Dermis blood vessel endothelial cell (primary cell): Measurements from ENCODE around the gene PCYT1A. TPM values are rescaled to one million over a fixed set of nuclear protein-coding genes. Genes with fewer than 3 reads are reported as not detected.
A peak's percentile ranks its signal among the peaks of the same experiment; 100 is the strongest.
"Not testable (repeated sequence)": the region's sequence is repeated elsewhere in the genome, so short reads cannot be mapped to it uniquely, and the experiment has no call there.

Experiments used
- DNase-seq: peaks from one replicate; pipeline ENCODE4 v3.0.0; 2010
- total RNA-seq: library from RNA; depleted of rRNA; stranded (reverse); fragments of >200 nt; gene quantifications from 2 replicates; pipeline ENCODE4 v1.2.3, GENCODE V29; 2014

The PCYT1A gene
- total RNA-seq, 1 donor from 2014 or later, result 70.1 TPM

- no peak for DNase-seq
Measured at GRCh38 chr3:196284396-196284795, 3.1 kb downstream of the PCYT1A start.

GRCh38 chr3:196281962-196282361 lies 5.6 kb downstream of the PCYT1A start:
- DNase-seq, result no peak

DNA sequence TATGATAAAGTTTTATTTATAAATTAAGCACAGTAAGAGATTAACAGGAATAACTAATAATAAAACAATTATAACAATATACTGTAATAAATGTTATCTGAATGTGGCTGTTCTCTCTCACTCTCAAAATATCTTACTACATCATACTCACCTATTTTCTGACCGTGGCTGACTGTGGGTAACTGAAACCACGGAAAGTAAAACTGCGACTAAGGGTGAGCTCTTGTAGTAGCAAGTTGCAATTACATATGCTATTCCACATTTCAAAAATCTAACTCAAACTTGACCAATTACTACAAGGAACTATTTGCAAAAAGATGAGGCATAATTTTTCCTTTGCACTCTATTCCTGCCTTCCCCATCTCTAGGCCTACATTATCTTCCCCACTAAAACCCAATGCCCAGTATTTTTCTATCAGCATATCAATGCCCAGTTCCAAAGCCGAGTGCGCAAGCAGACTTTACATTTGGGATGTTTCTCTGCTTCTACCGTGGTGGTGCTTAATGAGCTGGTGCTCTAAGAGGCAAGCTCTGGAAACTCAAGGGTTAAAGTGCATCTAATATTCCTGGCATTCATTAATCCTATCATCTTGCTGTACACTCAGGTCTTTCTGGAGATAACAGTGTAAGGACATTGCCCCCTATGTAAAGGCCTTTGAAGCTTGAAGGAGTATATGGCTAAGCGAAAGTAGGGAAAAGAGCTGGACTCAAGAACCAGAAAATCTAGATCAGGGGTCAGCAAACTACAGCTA lies 6.7 kb downstream of the PCYT1A start:
- no peak for DNase-seq

- DNase-seq, result no peak
Measured at GRCh38 chr3:196275126-196275525, 12.4 kb downstream of the PCYT1A start.

GRCh38 chr3:196274585-196274984 lies 12.9 kb downstream of the PCYT1A start:
- DNase-seq, result no peak

DNA sequence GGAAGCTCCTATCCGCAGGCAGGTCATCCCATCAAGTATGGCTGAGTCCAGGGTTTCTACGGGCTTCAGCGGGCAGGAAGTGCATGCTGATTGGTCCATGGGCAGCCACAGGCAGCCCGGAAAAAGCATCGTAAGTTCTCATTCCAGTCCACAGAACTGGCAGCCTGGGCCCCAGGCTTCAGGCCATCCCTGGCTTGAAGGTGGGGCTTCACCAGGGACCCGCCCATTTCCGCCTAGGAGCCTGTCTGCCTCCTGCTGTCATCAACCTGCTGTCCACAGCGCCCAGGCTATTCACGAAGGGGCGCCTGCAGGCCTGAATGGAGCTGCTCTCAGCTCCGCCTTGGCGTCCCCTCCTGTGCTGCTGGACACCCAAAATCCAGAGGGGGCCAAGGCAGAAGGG lies 13.9 kb downstream of the PCYT1A start:
- no peak for DNase-seq

DNA sequence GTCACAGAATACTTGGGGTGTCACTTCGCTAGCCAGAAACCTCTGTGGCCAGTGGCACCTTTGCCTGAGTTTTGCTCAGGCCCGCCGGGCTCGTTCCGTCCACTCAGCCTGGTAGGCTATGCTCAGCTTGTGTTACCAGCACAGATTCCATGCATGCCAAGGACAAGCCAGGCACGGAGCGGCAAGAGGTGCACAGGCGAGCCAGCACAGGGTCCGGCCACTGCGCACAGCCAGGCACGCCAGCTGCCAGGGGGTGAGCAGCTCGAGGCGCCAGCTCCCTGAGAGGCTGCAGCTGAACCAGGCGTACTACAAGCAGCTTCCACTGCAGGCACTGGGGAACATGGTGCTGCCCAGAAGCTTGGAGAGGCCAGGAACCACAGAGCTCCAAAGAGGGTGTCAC lies 14.7 kb downstream of the PCYT1A start:
- DNase-seq, result no peak

GRCh38 chr3:196270499-196270898 lies 17.0 kb downstream of the PCYT1A start:
- no peak for DNase-seq

DNA sequence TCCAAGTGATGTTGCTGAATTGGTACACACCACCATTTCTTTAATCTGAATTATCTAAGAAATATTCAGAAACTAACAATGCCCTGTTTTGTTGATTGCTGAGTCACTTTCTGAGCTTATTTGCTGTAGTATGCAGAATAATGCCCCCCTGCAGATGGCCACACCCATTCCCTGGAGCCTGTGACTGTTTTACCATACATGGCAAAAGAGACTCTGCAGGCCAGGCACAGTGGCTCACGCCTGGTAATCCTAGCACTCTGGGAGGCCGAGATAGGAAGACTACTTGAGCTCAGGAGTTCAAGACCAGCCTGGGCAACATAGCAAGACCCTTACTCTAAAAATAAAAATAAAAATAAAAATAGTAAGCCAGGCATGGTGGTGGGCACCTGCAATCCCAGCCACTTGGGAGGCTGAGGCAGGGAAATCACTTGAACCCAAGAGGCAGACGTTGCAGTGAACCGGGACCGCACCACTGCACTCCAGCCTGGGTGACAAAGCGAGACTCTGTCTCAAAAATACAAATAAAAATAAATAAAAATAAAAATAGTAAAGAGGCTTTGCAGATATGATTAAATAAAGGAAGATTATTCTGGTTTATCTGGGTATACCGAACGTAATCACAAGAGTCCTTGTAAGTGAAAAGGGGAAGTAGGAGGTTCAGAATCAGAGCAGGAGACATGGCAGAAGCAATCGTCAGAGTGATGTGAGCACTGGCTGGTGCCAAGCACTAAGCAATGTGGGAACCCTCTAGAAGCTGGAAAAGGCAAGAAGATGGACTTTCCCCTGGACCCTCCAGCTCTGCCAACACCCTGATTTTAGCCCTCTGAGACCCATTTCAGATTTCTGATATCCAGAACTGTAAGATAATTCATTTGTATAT lies 19.0 kb downstream of the PCYT1A start:
- DNase-seq, result peak; percentile 49

- no peak for DNase-seq
Measured at GRCh38 chr3:196263819-196264218, 23.7 kb downstream of the PCYT1A start.

DNA sequence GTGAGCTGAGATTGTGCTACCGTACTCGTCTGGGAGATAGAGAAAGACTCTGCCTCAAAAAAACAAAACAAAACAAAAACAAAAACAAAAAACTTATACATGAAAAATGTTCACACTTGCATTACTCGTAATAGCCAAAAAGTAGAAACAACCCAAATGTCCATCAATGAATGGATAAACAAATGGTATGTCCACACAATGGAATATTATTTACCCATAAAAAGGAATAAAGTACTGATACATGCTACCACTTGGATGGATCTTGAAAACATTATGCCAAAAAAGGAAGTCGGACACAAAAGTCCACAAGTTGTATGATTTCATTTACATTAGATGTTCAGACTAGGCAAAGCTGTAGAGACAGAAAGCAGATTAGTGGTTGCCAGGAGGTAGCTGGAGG lies 26.7 kb downstream of the PCYT1A start:
- DNase-seq, result no peak

- no peak for DNase-seq
Measured at GRCh38 chr3:196255776-196256175, 31.8 kb downstream of the PCYT1A start.

GRCh38 chr3:196254376-196255283 lies 32.9 kb downstream of the PCYT1A start:
- no peak for DNase-seq

DNA sequence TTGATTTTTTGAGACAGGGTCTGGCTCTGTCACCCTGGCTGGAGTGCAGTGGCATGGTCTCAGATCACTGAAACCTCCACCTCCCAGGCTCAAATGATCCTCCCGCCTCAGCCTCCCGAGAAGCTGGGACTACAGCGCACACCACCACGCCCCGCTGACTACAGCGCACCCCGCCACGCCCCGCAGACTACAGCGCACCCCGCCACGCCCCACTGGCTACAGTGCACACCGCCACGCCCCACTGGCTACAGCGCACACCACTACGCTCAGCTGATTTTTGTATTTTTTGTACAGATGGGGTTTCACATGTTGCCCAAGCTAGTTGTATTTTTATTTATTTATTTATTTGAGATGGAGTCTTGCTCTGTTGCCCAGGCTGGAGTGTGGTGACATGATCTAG lies 35.6 kb downstream of the PCYT1A start:
- DNase-seq, result no peak

DNA sequence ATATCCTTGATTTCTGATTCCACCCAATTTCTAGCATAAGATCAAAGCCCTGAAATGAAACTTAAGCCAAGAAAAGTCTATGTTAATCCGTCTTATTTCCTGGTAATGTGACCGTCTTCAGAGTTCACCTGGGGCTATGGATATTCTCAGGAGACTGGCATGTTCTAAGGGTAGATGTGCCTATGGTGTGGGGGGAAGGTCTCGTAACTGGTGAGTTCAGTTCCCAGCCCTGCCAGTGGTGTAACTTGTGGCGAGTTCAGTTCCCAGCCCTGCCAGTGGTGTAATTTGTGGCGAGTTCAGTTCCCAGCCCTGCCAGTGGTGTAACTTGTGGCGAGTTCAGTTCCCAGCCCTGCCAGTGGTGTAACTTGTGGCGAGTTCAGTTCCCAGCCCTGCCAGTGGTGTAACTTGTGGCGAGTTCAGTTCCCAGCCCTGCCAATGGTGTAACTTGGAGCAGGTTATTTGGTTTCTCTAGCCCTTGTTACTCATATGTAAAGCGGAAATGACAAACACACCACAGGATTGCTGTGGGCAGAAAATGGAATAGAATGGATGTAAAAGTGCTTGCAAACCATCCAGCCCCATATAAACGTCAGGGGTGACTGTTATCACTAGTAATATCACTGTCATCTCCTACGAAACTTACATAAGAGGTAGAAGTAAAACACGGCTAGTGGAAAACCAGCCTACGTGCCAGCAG lies 40.8 kb downstream of the PCYT1A start:
- DNase-seq, result no peak

DNA sequence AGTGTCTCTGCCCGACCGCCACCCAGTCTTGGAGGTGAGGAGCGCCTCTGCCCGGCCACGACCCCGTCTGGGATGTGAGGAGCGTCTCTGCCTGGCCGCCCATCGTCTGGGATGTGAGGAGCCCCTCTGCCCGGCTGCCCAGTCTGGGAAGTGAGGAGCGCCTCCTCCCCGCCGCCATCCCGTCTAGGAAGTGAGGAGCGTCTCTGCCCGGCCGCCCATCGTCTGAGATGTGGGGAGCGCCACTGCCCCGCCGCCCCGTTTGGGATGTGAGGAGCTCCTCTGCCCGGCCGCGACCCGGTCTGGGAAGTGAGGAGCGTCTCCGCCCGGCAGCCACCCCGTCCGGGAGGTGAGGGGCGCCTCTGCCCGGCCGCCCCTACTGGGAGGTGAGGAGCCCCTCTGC lies 43.4 kb downstream of the PCYT1A start:
- not testable (repeated sequence) for DNase-seq

DNA sequence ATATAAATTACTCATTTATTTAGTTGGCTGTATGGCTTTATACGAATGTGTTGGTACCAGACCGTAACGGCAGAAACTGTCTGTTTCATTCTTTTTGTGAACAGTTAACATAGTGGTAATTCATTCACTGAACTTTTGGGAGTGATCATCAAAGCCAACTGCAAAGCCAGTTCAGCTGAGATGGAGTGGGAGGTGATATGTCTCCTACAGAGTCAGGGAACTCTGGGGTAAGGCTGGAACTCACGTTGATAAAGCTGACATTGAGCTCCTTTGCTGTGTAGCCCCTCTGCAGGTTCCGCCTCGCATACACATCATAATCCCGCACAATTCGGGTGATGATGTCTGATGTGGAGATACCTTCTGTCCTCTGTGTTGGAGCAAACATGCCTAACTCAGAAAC lies 45.8 kb downstream of the PCYT1A start:
- DNase-seq, result no peak

DNA sequence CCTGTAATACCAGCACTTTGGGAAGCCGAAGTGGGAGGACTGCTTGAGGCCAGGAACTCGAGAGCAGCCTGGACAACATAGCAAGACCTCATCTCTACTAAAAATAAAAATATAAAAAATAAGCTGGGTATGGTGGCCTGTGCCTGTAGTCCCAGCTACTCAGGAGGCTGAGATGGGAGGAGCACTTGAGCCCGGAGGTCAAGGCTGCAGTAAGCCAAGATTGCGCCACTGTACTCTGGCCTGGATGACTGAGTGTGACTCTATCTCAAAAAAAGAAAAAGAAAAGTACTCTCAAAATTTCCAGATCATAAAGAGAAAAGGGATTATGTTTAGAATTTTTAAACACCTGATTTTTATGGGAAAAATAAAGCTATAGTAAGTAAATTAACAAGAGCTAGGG lies 47.1 kb downstream of the PCYT1A start:
- DNase-seq, result no peak

DNA sequence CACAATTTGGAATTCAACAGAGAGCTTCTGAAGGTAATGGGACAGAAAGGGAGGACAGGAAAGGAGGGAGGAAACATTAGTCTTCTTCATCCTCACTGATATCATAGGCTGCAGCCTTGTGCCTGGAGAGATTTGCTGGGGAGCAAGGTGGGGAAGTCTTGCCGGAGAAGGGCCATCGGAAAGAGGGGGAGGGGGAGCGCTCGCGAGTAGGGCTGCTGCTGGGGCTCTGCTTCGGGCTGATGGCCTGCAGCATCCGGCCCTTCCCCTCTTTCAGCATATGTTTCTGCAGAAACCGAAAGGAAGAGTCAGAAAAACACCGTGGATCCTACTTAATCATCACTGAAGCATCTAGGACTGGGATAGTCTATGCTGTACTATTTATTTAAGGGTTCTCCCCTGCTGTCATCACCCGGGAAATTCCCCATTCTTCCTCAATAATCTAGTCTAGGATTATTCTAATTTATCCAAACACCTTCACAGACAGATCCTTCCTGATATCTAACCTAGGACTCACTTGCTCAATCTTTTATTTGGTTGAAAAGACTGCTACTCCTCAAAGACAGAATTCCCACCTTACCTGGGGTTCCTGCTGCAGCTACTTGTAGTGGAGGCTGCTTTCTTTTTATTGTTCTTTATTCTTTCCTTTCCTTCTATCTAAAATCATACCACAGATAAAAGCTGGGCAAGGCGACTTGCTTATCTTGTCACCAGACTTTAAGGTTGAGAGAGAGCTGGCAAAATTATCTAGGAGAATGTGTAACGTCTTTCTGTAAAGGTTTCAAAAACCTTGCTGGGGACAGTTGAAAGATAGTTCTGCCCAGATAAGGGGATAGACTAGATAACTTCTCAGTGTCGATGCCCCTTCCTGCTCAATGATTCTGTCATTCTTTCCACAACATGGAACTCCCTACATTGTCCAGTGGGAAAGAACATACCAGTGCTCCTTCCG lies 48.6 kb downstream of the PCYT1A start:
- DNase-seq, result no peak

DNA sequence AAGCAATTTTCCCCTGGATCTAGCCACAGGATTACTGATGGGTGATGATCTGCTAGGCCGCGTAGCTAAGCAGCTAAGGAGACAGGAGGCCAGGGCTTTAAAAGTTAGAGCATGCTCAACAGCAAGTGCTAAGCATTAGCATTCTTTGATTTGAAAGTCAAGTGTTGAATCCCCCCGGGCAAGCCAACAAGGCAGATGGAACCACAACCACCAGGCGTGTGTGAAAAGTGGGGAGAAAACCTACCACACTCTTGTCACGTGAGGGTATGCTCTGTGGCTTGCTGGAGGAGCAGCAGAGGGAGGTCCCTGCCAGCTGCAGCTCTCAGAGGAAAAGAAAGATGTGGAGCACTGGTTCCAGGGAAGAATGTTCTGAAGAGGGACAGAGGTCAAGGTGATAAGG lies 50.3 kb downstream of the PCYT1A start:
- DNase-seq, result no peak

GRCh38 chr3:196236223-196236622 lies 51.3 kb downstream of the PCYT1A start:
- no peak for DNase-seq
